Rectal smooth muscle tissue (tissue), 1 donor: ENCODE data around the gene C4orf50.
"Not testable (repeated sequence)": the region's sequence is repeated elsewhere in the genome, so short reads cannot be mapped to it uniquely, and the experiment has no call there.

ENCODE experiments used
- H3K27ac ChIP-seq: one replicate; pipeline ENCODE4 v1.7.0; 2013; ENCODE audit warnings: low read depth, low read length, inconsistent platforms
- H3K27me3 ChIP-seq: one replicate; pipeline ENCODE4 v1.7.0; 2013; ENCODE audit warnings: low read length; ENCODE audit not compliant: control insufficient read depth, insufficient read depth
- H3K36me3 ChIP-seq: one replicate; pipeline ENCODE4 v1.7.0; 2013; ENCODE audit warnings: low read length; ENCODE audit not compliant: control insufficient read depth, insufficient read depth
- H3K4me1 ChIP-seq: one replicate; pipeline ENCODE4 v1.7.0; 2013; ENCODE audit warnings: low read length; ENCODE audit not compliant: control insufficient read depth, insufficient read depth
- H3K4me3 ChIP-seq: one replicate; pipeline ENCODE4 v1.7.0; 2013; ENCODE audit warnings: low read length
- H3K9ac ChIP-seq: one replicate; pipeline ENCODE4 v1.7.0; 2013; ENCODE audit warnings: low read length

Gene C4orf50

DNA sequence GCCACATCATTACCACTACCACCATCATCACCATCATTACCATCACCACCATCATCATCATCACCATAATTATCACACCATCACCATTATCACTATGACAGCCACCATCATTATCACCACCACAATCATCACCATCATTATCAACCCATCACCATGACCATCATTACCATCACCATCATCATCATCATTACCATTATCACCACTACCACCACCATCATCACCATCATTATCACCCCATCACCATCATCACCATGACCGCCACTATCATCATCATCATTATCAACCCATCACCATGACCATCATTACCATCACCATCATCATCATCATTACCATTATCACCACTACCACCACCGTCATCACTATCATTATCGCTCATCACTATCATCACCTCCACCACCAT is 161.9 kb downstream of the C4orf50 start:
- H3K36me3 ChIP-seq, H3K4me3 ChIP-seq, H3K27ac ChIP-seq, H3K9ac ChIP-seq, H3K4me1 ChIP-seq, H3K27me3 ChIP-seq: not testable (repeated sequence)

DNA sequence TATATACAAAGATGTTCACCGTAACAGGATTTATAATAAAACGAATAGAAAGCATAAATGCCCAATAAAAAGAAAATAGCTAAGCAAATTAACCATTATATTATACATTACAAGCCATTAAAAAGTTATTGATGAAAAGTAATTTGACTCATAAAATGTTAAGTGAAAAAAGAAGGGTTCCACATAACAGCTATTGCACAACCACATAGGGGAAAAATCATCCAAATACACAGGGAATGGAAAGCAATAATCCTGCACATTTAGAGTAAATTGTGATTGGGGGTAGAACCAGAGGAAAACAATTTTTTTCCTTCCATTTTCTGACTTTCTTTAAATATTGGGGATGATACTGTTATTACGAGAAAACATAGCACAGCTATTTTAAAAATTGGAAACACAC is 163.3 kb downstream of the C4orf50 start:
- Histone ChIP-seq H3K4me1 (no peaks in the 10 kb centered on the region), H3K4me3 (no peak overlapping the region), H3K36me3 (no peaks in the 10 kb centered on the region), H3K27ac (no peak overlapping the region), H3K27me3 (no peaks in the 10 kb centered on the region), H3K9ac (no peak overlapping the region)

DNA sequence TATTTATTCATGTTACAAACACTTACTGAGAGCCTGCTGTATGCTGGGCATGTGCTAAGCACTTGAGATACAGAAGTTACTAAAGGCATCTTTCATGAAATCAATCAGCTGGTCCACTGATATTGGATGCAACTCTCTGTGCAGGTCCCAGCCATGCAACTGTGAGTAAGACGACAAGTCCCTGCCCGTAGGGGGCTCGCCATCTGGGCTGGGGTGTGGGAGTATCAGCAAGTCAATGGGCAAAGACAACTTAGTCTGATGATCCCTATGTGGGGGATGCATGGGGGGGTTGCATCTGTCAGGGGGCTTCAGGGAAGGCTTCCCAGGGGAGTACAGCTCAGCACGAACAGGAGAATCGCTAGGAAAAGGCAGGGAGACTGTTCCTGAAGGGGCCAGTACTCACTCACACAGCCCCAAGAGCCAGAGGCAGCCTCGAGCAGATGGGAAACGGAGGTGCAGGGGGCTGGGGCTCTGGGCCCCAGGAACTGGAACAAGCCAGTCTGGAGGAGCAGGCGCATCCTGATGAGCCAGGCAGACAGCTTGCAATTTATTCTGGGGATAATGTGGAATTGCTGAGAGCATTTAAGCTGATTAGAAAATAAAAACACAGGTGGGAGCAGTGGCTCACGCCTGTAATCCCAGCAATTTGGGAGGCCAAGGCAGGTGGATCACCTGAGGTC is 165.6 kb downstream of the C4orf50 start:
- H3K27me3 ChIP-seq: no peaks in the 10 kb centered on the region
- H3K4me3 ChIP-seq: no peak overlapping the region
- H3K4me1 ChIP-seq: no peaks in the 10 kb centered on the region
- H3K27ac ChIP-seq: no peak overlapping the region
- no peak overlapping the region for H3K9ac ChIP-seq
- H3K36me3 ChIP-seq: no peaks in the 10 kb centered on the region

DNA sequence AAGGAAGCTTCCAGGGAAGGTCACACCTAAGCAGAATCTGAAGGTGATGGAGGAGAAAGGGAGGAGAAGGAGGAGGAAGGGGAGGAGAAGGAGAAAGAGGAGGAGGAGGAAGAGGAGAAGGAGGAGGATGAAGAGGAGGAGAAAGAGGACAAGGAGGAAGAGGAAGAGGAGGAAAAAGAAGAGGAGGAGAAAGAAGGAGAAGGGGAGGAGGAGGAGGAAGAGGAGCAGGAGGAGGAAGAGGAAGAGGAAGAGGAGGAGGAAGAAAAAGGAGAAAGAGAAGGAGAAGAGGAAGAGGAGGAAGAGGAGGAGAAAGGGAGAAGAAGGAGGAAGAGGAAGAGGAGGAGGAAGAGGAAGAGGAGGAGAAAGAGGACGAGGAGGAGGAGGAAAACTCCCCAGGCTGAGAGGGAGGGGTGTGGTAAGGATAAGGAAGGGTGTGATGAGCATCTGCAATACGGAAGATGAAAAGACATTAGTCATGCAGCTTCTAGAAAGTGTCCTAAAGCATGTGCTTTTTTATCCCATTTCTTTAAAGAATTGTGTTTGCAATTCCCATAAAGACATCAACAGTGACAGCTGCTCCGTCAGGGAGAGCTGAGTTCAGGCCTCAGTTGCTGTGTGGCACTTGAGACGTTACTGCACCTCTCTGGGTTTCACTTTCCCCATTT is 166.5 kb downstream of the C4orf50 start:
- no peak overlapping the region for H3K27ac ChIP-seq
- no peaks in the 10 kb centered on the region for H3K4me1 ChIP-seq
- no peaks in the 10 kb centered on the region for H3K36me3 ChIP-seq
- H3K27me3 ChIP-seq: no peaks in the 10 kb centered on the region
- H3K4me3 ChIP-seq: no peak overlapping the region
- no peak overlapping the region for H3K9ac ChIP-seq
